ENCODE measurements around the gene ZNF382. TPM values are rescaled to one million over a fixed set of nuclear protein-coding genes. Genes with fewer than 3 reads are reported as not detected.

Gene ZNF382
- total RNA-seq, 4 donors from 2014 or later, result 0.95 to 3.3 (median 1.2) TPM

- TF ChIP-seq CTCF (IDR thresholded peaks at IDR 0.05) (no peak), POLR2A (IDR thresholded peaks at IDR 0.05) (no peak)
- 92 to 96% methylated on average over 5 of the region's 5 CpGs for WGBS, 2 donors
- DNase-seq (ENCODE audit: low spot score in 2 of 2), result no peak
- intact Hi-C loops (cut with DNase I; ENCODE audit: low total_unique reads), result no loop called here
- H3K4me3 ChIP-seq (ENCODE audit: low read depth, poor library complexity, severe bottlenecking), result no peak overlapping the region
Measured at GRCh38 chr19:36627057-36627456, 21.9 kb downstream of the ZNF382 start.

DNA sequence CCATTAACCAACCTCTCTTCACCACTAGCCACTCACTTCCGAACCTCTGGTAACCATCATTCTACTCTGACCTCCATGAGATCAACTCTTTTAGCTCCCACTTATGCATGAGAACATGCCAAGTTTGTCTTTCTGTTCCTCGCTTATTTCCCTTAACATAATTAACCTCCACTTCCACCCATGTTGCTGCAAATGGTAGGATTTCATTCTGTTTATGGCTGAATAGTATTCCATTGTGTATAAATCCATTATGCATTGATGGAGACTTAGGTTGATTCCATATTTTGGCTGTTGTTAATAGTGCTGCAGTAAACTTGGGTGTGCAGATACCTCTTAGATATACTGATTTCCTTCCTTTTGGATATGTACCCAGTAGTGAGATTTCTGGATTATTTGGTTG is 30.2 kb downstream of the ZNF382 start:
- TF ChIP-seq POLR2A (IDR thresholded peaks at IDR 0.05) (no peak), CTCF (IDR thresholded peaks at IDR 0.05) (no peak)
- no peak for DNase-seq (ENCODE audit: low spot score in 2 of 2)
- intact Hi-C loops (cut with DNase I; ENCODE audit: low total_unique reads), result no loop called here
- no peak overlapping the region for H3K4me3 ChIP-seq (ENCODE audit: low read depth, poor library complexity, severe bottlenecking)
- 95 to 98% methylated on average over 2 of the region's 2 CpGs for WGBS, 2 donors

- DNase-seq (ENCODE audit: low spot score in 2 of 2), result no peak
- H3K4me3 ChIP-seq (ENCODE audit: low read depth, poor library complexity, severe bottlenecking), result no peak overlapping the region
- WGBS, 2 donors, result 94 to 98% methylated on average over 5 of the region's 5 CpGs
- intact Hi-C loops (cut with DNase I; ENCODE audit: low total_unique reads), result no loop called here
- TF ChIP-seq POLR2A (IDR thresholded peaks at IDR 0.05) (no peak), CTCF (IDR thresholded peaks at IDR 0.05) (no peak)
Measured at GRCh38 chr19:36638862-36639510, 33.9 kb downstream of the ZNF382 start.

- WGBS, 2 donors, result 97 to 98% methylated on average over 2 of the region's 2 CpGs
- TF ChIP-seq CTCF (IDR thresholded peaks at IDR 0.05) (no peak), POLR2A (IDR thresholded peaks at IDR 0.05) (no peak)
- no peak for DNase-seq (ENCODE audit: low spot score in 2 of 2)
- H3K4me3 ChIP-seq (ENCODE audit: low read depth, poor library complexity, severe bottlenecking), result no peak overlapping the region
- intact Hi-C loops (cut with DNase I; ENCODE audit: low total_unique reads), result no loop called here
Measured at GRCh38 chr19:36646746-36647145, 41.6 kb downstream of the ZNF382 start.

DNA sequence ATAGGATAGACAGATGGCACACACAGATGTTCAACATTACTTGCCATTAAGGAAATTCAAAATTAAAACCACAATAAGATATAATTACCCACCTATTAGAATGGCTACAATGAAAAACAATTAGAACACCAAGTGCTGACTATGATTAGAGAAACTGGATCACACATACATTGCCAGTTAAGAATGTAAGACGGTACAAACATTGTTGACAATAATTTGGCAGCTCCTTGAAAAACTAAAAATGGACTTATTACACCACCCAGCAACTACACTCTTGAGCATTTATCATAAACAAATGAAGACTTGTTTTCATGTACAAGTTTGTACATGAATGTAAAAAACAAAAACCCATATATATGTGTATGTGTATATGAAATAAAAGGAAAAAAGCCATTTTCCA is 47.8 kb downstream of the ZNF382 start:
- DNase-seq (ENCODE audit: low spot score in 2 of 2), result no peak
- TF ChIP-seq POLR2A (IDR thresholded peaks at IDR 0.05) (no peak), CTCF (IDR thresholded peaks at IDR 0.05) (no peak)
- intact Hi-C loops (cut with DNase I; ENCODE audit: low total_unique reads), result no loop called here
- no peak overlapping the region for H3K4me3 ChIP-seq (ENCODE audit: low read depth, poor library complexity, severe bottlenecking)
- 51 to 64% methylated on average over 1 of the region's 1 CpG for WGBS, 2 donors

- peak overlapping the region; percentile 59 for H3K4me3 ChIP-seq (ENCODE audit: low read depth, poor library complexity, severe bottlenecking)
- TF ChIP-seq POLR2A (IDR thresholded peaks at IDR 0.05) (no peak), CTCF (IDR thresholded peaks at IDR 0.05) (no peak)
- whole genome bisulfite sequencing, 2 donors, result 50 to 52% methylated on average over 14 of the region's 14 CpGs
- no peak for DNase-seq (ENCODE audit: low spot score in 2 of 2)
- intact Hi-C loops (cut with DNase I; ENCODE audit: low total_unique reads), result no loop called here
Measured at GRCh38 chr19:36665832-36666231, 60.7 kb downstream of the ZNF382 start.

Measured in lower leg skin (tissue), 4 donors.